Colonic mucosa (tissue), 4 donors: ENCODE results near the gene C4A. TPM values are rescaled to one million over a fixed set of nuclear protein-coding genes. Genes with fewer than 3 reads are reported as not detected.
A peak's percentile ranks its signal among the peaks of the same experiment; 100 is the strongest.
"Not testable (repeated sequence)": the region's sequence is repeated elsewhere in the genome, so short reads cannot be mapped to it uniquely, and the experiment has no call there.

Source experiments
- DNase-seq: peaks from one replicate; pipeline ENCODE4 v3.0.0-alpha.2; 2020
- H3K27ac ChIP-seq: fragments of 200-600 bp; one replicate; pipeline ENCODE4 v1.8.0; 2021
- H3K27me3 ChIP-seq: fragments of 200-600 bp; one replicate; pipeline ENCODE4 v1.8.0; 2021
- H3K36me3 ChIP-seq: fragments of 200-600 bp; one replicate; pipeline ENCODE4 v1.8.0; 2021
- H3K4me1 ChIP-seq: fragments of 200-600 bp; one replicate; pipeline ENCODE4 v1.8.0; 2021; ENCODE audit warnings: mild to moderate bottlenecking
- H3K4me3 ChIP-seq: fragments of 200-600 bp; one replicate; pipeline ENCODE4 v1.8.0; 2021
- H3K9ac ChIP-seq, 2 donors: one replicate each; pipeline ENCODE4 v1.7.0; 2013; ENCODE audit warnings: control low read depth in 2 of 2, low read depth in 2 of 2, low read length in 2 of 2
- H3K9me3 ChIP-seq: fragments of 200-600 bp; one replicate; pipeline ENCODE4 v1.8.0; 2021
- intact Hi-C: fragments of 100-400 bp; cut with DNase I; formaldehyde crosslinking; loops from one replicate; pipeline ENCODE4 v1.14.1; 2022
- total RNA-seq, 2 donors: library from RNA; stranded (reverse); fragmentation: NEBNext Ultra II Directional in 1 of 2; extraction: Animal tissue kit (Norgen Biotek cat#: 25700) in 1 of 2; gene quantifications; one replicate each; pipeline ENCODE4 v1.2.1, GENCODE V29; 2021
- TF ChIP-seq, protein P1 (sequence below): fragments of 200-600 bp; IDR thresholded peaks from one replicate; pipeline ENCODE4 v1.8.0; 2022; ENCODE audit warnings: antibody characterized with exemption, mild to moderate bottlenecking
- donor health status: healthy.
- donor health status: DM: no; HTN: no; CAD: no.
- donor health status: DM: no; HTN: no; CAD: no.

Gene C4A
- total RNA-seq, 2 donors from 2014 or later: 15.9 to 23.4 TPM

DNA sequence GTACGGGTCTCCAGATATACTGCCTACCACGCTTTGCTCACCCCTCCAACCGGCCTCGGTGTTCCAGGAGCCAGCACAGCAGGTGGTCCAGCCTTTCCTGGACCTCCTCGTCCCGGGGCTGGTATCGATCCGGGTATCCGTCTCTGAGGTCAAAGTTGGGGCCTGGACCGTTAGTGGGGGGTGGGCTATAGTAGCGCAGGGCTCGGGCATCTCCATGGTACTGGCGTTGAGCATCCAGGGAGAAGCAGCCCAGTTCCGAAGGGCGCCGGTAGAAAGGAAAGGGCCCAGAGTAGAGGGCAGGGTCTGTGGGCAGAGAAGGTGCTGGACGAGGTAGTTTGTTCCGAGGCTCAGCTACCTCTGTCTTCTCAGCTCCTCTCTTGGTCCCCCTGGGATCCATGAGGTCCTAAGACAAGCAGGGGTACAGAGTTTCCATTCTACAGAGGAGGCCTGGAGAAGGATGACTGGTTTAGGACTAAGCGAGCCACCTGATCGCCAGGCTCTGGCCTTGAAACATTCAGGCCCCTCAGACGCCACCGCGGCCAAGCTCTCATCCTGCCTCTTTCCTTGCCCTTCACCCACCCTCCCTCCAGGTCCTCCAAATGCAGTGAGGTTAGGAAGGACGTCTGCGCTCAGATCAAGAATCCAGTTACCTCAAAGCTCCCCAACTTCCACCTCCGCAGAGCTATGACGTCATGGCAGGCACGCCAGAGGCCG, 10.4 kb upstream of the C4A start:
- Histone ChIP-seq H3K27me3 (no peaks in the 10 kb centered on the region), H3K27ac (peak overlapping the region; percentile 94), H3K9me3 (no peaks in the 10 kb centered on the region), H3K4me1 (peaks cover 4% of the 10 kb centered on the region), H3K4me3 (peak overlapping the region; percentile 95), H3K9ac (peak overlapping the region; percentile 72 to 82), H3K36me3 (no peaks in the 10 kb centered on the region)
- TF ChIP-seq, protein P1, sequence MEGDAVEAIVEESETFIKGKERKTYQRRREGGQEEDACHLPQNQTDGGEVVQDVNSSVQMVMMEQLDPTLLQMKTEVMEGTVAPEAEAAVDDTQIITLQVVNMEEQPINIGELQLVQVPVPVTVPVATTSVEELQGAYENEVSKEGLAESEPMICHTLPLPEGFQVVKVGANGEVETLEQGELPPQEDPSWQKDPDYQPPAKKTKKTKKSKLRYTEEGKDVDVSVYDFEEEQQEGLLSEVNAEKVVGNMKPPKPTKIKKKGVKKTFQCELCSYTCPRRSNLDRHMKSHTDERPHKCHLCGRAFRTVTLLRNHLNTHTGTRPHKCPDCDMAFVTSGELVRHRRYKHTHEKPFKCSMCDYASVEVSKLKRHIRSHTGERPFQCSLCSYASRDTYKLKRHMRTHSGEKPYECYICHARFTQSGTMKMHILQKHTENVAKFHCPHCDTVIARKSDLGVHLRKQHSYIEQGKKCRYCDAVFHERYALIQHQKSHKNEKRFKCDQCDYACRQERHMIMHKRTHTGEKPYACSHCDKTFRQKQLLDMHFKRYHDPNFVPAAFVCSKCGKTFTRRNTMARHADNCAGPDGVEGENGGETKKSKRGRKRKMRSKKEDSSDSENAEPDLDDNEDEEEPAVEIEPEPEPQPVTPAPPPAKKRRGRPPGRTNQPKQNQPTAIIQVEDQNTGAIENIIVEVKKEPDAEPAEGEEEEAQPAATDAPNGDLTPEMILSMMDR: no peak
- DNase-seq: no peak
- intact Hi-C loops: no loop called here

DNA sequence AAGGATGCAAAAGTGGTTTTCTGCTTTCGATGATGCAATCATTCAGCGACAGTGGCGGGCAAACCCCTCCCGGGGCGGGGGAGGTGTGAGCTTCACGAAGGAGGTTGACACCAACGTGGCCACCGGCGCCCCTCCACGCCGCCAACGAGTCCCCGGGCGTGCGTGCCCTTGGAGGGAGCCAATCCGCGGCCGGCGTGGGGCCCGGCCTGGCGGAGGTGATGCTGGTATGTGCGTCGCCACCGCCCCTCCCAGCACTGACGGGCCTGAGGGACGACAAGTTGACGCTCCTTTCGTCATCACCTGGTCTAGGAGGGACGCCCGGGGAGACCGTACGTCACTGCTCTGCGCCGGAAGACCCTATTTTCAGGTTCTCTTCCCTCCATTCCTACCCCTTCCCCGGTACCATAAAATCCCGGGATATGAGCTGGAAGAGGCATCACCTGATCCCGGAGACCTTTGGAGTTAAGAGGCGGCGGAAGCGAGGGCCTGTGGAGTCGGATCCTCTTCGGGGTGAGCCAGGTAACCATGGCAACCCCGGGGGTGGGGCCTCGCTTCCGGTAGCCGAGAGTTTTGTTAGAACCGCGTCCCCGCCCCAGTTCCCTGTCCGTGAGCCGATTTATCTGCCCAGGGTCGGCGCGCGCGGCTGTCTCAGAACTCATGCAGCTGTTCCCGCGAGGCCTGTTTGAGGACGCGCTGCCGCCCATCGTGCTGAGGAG, 9.7 kb upstream of the C4A start, which contains the start of gene DXO:
Gene DXO (minus strand): TSS at position 146 of the 716 bp plus-strand sequence. CDS start 463 bp downstream, outside the sequence.
- DNase-seq: peak; percentile 97
- H3K9me3 ChIP-seq: no peaks in the 10 kb centered on the region
- TF ChIP-seq, protein P1: no peak
- peaks cover 4% of the 10 kb centered on the region for H3K4me1 ChIP-seq
- H3K27me3 ChIP-seq: no peaks in the 10 kb centered on the region
- no peaks in the 10 kb centered on the region for H3K36me3 ChIP-seq
- H3K9ac ChIP-seq: peak within 1 kb of the TSS; percentile 72 to 82
- peak within 1 kb of the TSS; percentile 95 for H3K4me3 ChIP-seq
- intact Hi-C loops: no loop called here
- peak within 1 kb of the TSS; percentile 94 for H3K27ac ChIP-seq

DNA sequence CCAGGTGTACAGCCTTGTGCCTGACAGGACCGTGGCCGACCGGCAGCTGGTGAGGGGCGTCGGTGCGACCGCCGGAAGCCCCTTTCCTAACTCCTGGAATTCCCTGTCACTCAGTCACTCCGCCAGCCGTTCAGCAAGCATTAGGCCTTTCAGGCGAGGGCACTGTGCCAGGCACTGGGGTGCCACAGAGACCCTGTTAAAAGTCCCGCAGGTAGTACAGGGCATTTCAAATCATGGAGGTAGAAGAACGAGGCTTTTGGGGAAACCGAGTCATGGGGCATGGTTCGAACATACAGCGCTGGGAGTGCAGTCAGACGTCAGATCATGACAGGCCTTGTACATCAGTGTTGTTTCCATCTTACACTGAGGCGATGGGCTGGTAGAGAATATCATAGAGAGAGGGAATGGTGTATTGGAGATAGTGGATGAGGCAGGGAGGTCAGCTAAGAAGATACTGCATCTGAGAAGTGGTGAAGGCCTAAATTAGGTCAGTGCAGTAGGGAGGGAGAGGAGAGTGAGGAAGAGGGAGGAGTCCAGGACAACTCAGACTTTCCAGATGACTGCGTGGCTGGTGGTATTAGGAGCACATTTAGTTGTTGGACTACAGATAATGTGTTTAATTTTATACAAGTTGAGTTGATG, 9.0 kb upstream of the C4A start:
- no peaks in the 10 kb centered on the region for H3K36me3 ChIP-seq
- H3K9me3 ChIP-seq: no peaks in the 10 kb centered on the region
- intact Hi-C loops: no loop called here
- peak overlapping the region; percentile 95 for H3K4me3 ChIP-seq
- H3K27me3 ChIP-seq: no peaks in the 10 kb centered on the region
- peak overlapping the region; percentile 72 to 82 for H3K9ac ChIP-seq
- peaks cover 4% of the 10 kb centered on the region for H3K4me1 ChIP-seq
- peak overlapping the region; percentile 94 for H3K27ac ChIP-seq
- DNase-seq: no peak
- TF ChIP-seq, protein P1: no peak

DNA sequence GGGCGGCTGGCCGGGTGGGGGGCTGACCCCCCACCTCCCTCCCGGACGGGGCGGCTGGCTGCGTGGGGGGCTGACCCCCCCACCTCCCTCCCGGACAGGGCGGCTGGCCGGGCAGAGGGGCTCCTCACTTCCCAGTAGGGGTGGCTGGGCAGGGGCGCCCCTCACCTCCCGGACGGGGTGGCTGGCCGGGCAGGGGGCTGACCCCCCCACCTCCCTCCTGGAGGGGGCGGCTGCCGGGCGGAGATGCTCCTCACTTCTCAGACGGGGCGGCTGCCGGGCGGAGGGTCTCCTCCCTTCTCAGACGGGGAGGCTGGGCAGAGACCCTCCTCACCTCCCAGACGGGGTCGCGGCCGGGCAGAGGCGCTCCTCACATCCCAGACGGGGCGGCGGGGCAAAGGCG, 5.8 kb upstream of the C4A start:
- intact Hi-C loops, H3K4me3 ChIP-seq, H3K36me3 ChIP-seq, DNase-seq, H3K27ac ChIP-seq, H3K4me1 ChIP-seq, H3K9ac ChIP-seq, H3K9me3 ChIP-seq, H3K27me3 ChIP-seq: not testable (repeated sequence)

DNA sequence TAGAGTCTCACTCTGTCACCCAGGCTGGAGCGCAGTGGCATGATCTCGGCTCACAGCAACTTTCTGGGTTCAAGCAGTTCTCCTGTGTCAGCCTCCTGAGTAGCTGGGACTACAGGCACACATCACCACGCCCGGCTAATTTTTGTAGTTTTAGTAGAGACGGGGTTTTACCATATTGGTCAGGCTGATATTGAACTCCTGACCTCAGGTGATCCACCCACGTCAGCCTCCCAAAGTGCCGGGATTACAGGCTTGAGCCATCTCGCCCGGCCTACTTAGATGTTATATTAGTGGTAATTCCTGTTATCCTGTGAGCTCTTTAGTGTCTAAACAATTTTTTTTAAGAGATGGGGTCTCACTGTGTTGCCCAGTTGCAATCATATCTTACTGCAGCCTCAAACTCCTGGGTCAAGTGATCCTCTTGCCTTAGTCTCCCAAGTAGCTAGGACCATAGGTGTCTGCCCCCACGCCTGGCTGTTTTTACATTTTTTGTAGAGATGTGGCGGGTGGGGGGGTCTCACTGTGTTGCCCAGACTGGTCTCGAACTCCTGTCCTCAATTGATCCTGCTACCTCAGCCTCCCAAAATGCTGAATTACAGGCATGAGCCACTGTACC, 3.9 kb upstream of the C4A start:
- TF ChIP-seq, protein P1: no peak
- intact Hi-C loops: no loop called here
- H3K9me3 ChIP-seq: no peaks in the 10 kb centered on the region

More for the DNA sequence above, 3.9 kb upstream of the C4A start:
- no peak overlapping the region for H3K9ac ChIP-seq
- no peaks in the 10 kb centered on the region for H3K36me3 ChIP-seq
- DNase-seq: no peak
- H3K4me1 ChIP-seq: peaks cover 3% of the 10 kb centered on the region
- no peak overlapping the region for H3K27ac ChIP-seq
- no peak overlapping the region for H3K4me3 ChIP-seq
- H3K27me3 ChIP-seq: no peaks in the 10 kb centered on the region
